K562 (cell line): ENCODE results near the gene DIAPH1. TPM values are rescaled to one million over a fixed set of nuclear protein-coding genes. Genes with fewer than 3 reads are reported as not detected.
A peak's percentile ranks its signal among the peaks of the same experiment; 100 is the strongest.

Experiments
- CEBPB ChIP-seq: fragments of 450-650 bp; IDR thresholded peaks from 2 replicates; pipeline ENCODE4 v1.6.1; 2016; ENCODE audit warnings: missing genetic modification characterization, missing compliant biosample characterization
- EWSR1 ChIP-seq: fragments of 450-650 bp; IDR thresholded peaks from 2 replicates; pipeline ENCODE4 v1.6.1; 2018; ENCODE audit warnings: borderline replicate concordance, mild to moderate bottlenecking, low read depth, moderate library complexity; ENCODE audit not compliant: partially characterized antibody
- FOXA1 ChIP-seq: fragments of 450-650 bp; IDR thresholded peaks from 2 replicates; pipeline ENCODE4 v1.6.1; 2016; ENCODE audit warnings: mild to moderate bottlenecking, borderline replicate concordance
- HDGF ChIP-seq: fragments of 450-650 bp; IDR thresholded peaks from 2 replicates; pipeline ENCODE4 v1.6.1; 2016
- KLF10 ChIP-seq: fragments of 250-450 bp; sonication (Bioruptor Pico); IDR thresholded peaks from 2 replicates; pipeline ENCODE4 v1.6.1; 2021; ENCODE audit warnings: matching md5 sums
- MAFF ChIP-seq: IDR thresholded peaks from 2 replicates; pipeline ENCODE4 v1.6.1; 2012; ENCODE audit warnings: low read length, improper control_type of control experiment
- MBD2 ChIP-seq: sonication (generic); IDR thresholded peaks from 2 replicates; pipeline ENCODE4 v1.6.1; 2016; ENCODE audit warnings: low read depth, borderline replicate concordance
- MECOM ChIP-seq: fragments of 250-450 bp; sonication (Bioruptor Pico); IDR thresholded peaks from 2 replicates; pipeline ENCODE4 v1.8.0; 2022; ENCODE audit warnings: inconsistent platforms
- MTA2 ChIP-seq: fragments of 450-650 bp; IDR thresholded peaks from 2 replicates; pipeline ENCODE4 v1.6.1; 2016; ENCODE audit warnings: low read depth
- NKRF ChIP-seq: fragments of 450-650 bp; IDR thresholded peaks from 2 replicates; pipeline ENCODE4 v1.6.1; 2016; ENCODE audit warnings: borderline replicate concordance
- NR2C2 ChIP-seq, 2 experiments: fragments of 200-800 bp in 1 of 2; sonication (Bioruptor generic) in 1 of 2; sonication (generic) in 1 of 2; formaldehyde crosslinking in 1 of 2; IDR thresholded peaks; 2 replicates each; pipeline versions ENCODE4 v1.6.1 to v1.8.0; 2016 to 2022; ENCODE audit warnings: mild to moderate bottlenecking in 1 of 2, missing compliant biosample characterization in 1 of 2, missing genetic modification characterization in 1 of 2, missing genetic modification reagents in 1 of 2
- PHF21A ChIP-seq: fragments of 450-650 bp; IDR thresholded peaks from 2 replicates; pipeline ENCODE4 v1.6.1; 2017; ENCODE audit warnings: low read depth, borderline replicate concordance
- RBBP5 ChIP-seq: fragments of 200-600 bp; sonication (generic); IDR thresholded peaks from 2 replicates; pipeline ENCODE4 v1.6.1; 2012; ENCODE audit warnings: borderline replicate concordance, mild to moderate bottlenecking, low read length, control low read depth, inconsistent platforms; ENCODE audit not compliant: insufficient read depth, poor library complexity, severe bottlenecking
- SIN3A ChIP-seq, 2 experiments: fragments of 150-350 bp in 1 of 2; IDR thresholded peaks; 2 replicates each; pipeline ENCODE4 v1.6.1; 2011 to 2016; ENCODE audit warnings: borderline replicate concordance in 2 of 2, low read depth in 2 of 2, low read length in 2 of 2, mild to moderate bottlenecking in 2 of 2, moderate library complexity in 2 of 2; ENCODE audit not compliant: control insufficient read depth in 1 of 2
- SMAD3 ChIP-seq: fragments of 450-650 bp; formaldehyde crosslinking; conservative IDR thresholded peaks from 2 replicates; pipeline ENCODE4 v1.4.0; 2020; ENCODE audit warnings: mild to moderate bottlenecking
- SP2 ChIP-seq: IDR thresholded peaks from 2 replicates; pipeline ENCODE4 v1.6.1; 2011; ENCODE audit warnings: mild to moderate bottlenecking, low read depth, low read length, moderate library complexity; ENCODE audit not compliant: poor library complexity, severe bottlenecking; ENCODE audit errors: extremely low read depth
- ZKSCAN3 ChIP-seq: fragments of 250-450 bp; sonication (Bioruptor Pico); IDR thresholded peaks from 2 replicates; pipeline ENCODE4 v1.4.0; 2020
- ZNF224 ChIP-seq: sonication (generic); formaldehyde crosslinking; IDR thresholded peaks from 2 replicates; pipeline ENCODE4 v1.8.0; 2022; ENCODE audit warnings: mild to moderate bottlenecking, missing genetic modification reagents
- ZNF239 ChIP-seq: fragments of 250-450 bp; sonication (Bioruptor Pico); IDR thresholded peaks from 2 replicates; pipeline ENCODE4 v1.4.0; 2020; ENCODE audit warnings: mild to moderate bottlenecking
- ZNF507 ChIP-seq: conservative IDR thresholded peaks from 2 replicates; pipeline ENCODE4 v1.6.1; 2017; ENCODE audit warnings: missing genetic modification characterization, missing compliant biosample characterization
- ZNF766 ChIP-seq: fragments of 200-800 bp; sonication (Bioruptor generic); conservative IDR thresholded peaks from 2 replicates; pipeline ENCODE4 v1.6.1; 2016; ENCODE audit warnings: missing genetic modification characterization, missing compliant biosample characterization
- polyA plus RNA-seq, 8 experiments: library from polyadenylated mRNA; depleted of rRNA in 4 of 8; stranded (reverse) in 5 of 8; unstranded in 3 of 8; fragments of >200 nt; fragmentation: Nextera tagmentation in 2 of 8; fragmentation: Illumina TruSeq in 1 of 8; extraction: Ambion mirVana in 2 of 8; extraction: Trizol in 1 of 8; gene quantifications; 2 replicates each; pipeline versions ENCODE4 v1.2.1 to v1.2.3, GENCODE V29; 2011 to 2014; ENCODE audit warnings: inconsistent platforms in 1 of 8, missing spikeins in 1 of 8
- total RNA-seq, 7 experiments: library from RNA; depleted of rRNA in 6 of 7; stranded (reverse); fragments of >200 nt in 6 of 7; fragmentation: Illumina TruSeq in 2 of 7; extraction: Trizol in 2 of 7; gene quantifications; 2 replicates each; pipeline versions ENCODE4 v1.2.1 to v1.2.3, GENCODE V29; 2011 to 2021; ENCODE audit warnings: low replicate concordance in 1 of 7

The DIAPH1 gene
- total and polyA plus RNA-seq, 9 of the 15 experiments (the other 6 are each of a cell fraction or from before 2014, with no cell fraction given): 60.8 to 328 (median 97.8) TPM

- TF ChIP-seq SIN3A (IDR thresholded peaks at IDR 0.05; ENCODE audit: borderline replicate concordance in 2 of 2, control insufficient read depth in 1 of 2, low read depth in 2 of 2, low read length in 2 of 2) (peak; percentile 2 to 18; a peak in 1 of 4 replicates), MTA2 (0 out of 2 replicates have a peak, but pooled peaks have one; percentile 19), ZNF224 (CRISPR knock-in tag) (no peak), RBBP5 (peak; percentile 81), CEBPB (tag) (no peak), MBD2 (no peak), SMAD3 (CRISPR knock-in tag) (no peak), EWSR1 (no peak), NR2C2 (CRISPR knock-in tag; IDR thresholded peaks at IDR 0.05) (no peak), NR2C2 (tag; IDR thresholded peaks at IDR 0.05) (0 out of 2 replicates have a peak, but pooled peaks have one; percentile 65), MECOM (CRISPR knock-in tag) (no peak), ZNF507 (no peak), ZNF766 (peak; percentile 96), MAFF (no peak), KLF10 (CRISPR knock-in tag) (no peak), HDGF (0 out of 2 replicates have a peak, but pooled peaks have one; percentile 55), ZNF239 (CRISPR knock-in tag) (no peak), FOXA1 (no peak), PHF21A (no peak), NKRF (peak; percentile 78), ZKSCAN3 (CRISPR knock-in tag) (no peak), SP2 (no peak)
Measured at GRCh38 chr5:141618030-141618803, 583 bp downstream of the DIAPH1 start (continued).
